AG04449 (cell line): Measurements from ENCODE around the gene OR2F2.

ENCODE experiments used
- CTCF ChIA-PET: fragments of 350-600 bp; formaldehyde crosslinking; extraction: SDS; loops from one replicate; lab custom pipeline; 2021; ENCODE audit warnings: antibody characterized with exemption; lab: Yijun Ruan, JAX
- POLR2A ChIA-PET: fragments of 400-600, 350-600 bp; formaldehyde crosslinking; extraction: SDS; loops from one replicate; lab custom pipeline; 2020; ENCODE audit warnings: antibody characterized with exemption, inconsistent platforms; lab: Yijun Ruan, JAX
- DNase-seq: peaks from one replicate; pipeline ENCODE4 v3.0.0-alpha.2; 2010; ENCODE audit warnings: low read depth, low spot score
- H3K4me3 ChIP-seq: 2 replicates; pipeline ENCODE4 v1.5.1; 2011; ENCODE audit warnings: low read depth, mild to moderate bottlenecking, control low read depth, low read length
- TF ChIP-seq, protein P1 (sequence below): IDR thresholded peaks from one replicate; pipeline ENCODE4 v1.5.1; 2011; ENCODE audit warnings: mild to moderate bottlenecking, moderate library complexity, low read length, control low read depth, inconsistent platforms; ENCODE audit not compliant: insufficient read depth; ENCODE audit errors: missing control alignments

The OR2F2 gene

DNA sequence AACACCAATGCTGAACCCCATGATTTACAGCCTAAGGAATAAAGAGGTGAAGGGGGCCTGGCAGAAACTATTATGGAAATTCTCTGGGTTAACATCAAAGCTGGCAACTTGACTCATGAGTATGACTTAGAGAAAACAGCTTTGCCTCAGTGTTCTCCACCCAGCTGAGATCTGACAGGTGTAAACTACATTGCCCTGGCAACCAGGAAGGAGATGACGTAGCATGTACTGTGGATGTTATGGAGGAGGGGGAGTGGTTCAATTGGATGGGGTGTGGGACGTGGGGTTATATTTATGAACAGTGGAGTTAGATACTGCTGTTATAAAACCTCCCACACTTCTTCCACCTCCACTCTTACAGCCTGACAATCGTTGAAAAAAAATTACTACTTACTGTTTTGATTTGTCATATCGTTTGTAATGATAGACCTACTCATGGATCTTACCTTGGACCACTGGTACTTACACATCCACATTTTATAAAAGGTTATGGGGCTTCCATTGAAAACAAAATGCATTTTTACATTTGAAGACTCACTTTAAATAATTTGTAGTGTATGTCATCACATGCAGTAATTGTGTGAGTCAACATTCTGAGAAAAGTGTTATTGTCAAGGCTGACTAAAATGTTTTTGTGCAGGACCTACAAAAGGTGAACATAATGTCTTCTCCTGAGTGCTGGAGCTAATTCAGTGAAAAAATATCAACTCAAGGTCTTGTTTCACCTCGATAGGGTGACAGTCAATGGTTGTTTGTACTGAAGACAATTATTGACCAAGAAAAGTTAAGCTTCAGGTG, 26.0 kb downstream of the OR2F2 start:
- CTCF ChIA-PET = no interaction called here

DNA sequence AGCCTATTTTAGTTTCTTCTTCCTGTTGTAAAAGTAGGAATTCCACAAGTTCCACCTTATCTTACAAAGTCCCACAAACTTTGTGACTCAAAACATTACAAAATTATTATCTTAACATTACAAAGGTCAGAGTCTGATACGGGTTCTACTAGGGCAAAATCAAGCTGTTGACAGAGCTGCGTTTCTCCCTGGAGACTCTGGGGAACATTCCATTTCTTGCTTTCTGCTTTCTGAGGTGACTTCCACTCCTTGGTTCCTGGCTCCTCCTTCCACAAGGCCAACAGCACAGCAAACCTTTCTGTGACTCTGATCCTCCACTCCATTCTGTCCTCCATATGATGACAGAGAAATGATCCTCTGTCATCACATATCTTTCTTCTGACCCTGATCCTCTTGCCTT, 30.2 kb downstream of the OR2F2 start:
- TF ChIP-seq, protein P1, sequence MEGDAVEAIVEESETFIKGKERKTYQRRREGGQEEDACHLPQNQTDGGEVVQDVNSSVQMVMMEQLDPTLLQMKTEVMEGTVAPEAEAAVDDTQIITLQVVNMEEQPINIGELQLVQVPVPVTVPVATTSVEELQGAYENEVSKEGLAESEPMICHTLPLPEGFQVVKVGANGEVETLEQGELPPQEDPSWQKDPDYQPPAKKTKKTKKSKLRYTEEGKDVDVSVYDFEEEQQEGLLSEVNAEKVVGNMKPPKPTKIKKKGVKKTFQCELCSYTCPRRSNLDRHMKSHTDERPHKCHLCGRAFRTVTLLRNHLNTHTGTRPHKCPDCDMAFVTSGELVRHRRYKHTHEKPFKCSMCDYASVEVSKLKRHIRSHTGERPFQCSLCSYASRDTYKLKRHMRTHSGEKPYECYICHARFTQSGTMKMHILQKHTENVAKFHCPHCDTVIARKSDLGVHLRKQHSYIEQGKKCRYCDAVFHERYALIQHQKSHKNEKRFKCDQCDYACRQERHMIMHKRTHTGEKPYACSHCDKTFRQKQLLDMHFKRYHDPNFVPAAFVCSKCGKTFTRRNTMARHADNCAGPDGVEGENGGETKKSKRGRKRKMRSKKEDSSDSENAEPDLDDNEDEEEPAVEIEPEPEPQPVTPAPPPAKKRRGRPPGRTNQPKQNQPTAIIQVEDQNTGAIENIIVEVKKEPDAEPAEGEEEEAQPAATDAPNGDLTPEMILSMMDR = no peak
- POLR2A ChIA-PET = no interaction called here
- DNase-seq = no peak
- CTCF ChIA-PET = no interaction called here
- H3K4me3 ChIP-seq = no peak overlapping the region

More for the DNA sequence above, 26.0 kb downstream of the OR2F2 start:
- POLR2A ChIA-PET = no interaction called here
- no peak for DNase-seq
- TF ChIP-seq, protein P1 = no peak
- no peak overlapping the region for H3K4me3 ChIP-seq

DNA sequence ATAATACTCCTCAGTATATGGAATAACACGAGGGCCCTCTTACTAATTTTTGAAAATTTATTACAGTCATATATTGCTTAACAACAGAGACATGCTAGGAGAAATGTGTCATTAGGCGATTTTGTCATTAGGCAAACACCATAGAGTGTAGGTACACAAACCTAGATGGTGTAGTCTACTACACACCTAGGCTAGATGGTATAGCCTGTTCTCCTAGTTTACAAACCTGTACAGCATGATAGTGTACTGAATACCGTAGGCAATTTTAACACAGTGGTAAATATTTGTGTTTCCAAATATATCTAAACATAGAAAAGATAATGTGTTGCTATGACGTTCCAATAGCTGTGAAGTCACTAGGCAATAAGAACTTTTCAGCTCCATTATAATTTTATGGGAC, 32.4 kb downstream of the OR2F2 start:
- CTCF ChIA-PET = no interaction called here
- H3K4me3 ChIP-seq = no peak overlapping the region
- POLR2A ChIA-PET = no interaction called here
- TF ChIP-seq, protein P1 = no peak
- DNase-seq = no peak

DNA sequence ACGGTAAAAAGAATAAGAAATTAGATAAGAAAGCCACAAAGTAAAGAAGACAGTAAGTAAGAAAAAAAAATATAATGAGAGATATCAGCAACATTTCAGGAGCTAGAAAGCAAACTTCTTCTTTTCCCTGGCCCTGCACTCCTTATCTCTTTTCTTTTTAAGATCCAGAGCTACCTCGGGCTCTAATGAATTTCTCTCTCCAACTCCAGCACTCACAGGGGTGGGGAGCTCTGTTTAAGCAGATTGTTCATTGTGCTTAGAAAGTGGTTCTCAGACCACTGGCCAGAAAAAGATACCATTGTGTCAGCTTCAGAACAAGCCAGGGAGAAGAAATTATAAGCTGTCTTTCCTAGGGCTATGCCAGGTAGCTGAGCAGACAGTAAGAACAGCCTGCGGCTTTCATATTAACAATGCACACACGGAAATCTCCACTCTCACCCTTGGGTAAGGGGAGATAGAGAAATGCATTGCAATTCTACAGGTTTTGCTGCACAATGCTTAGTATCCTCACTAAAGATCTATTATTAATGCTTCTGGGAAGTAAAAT, 38.9 kb downstream of the OR2F2 start:
- DNase-seq = no peak
- ChIA-PET CTCF (no interaction called here), POLR2A (no interaction called here)
- no peak overlapping the region for H3K4me3 ChIP-seq
- TF ChIP-seq, protein P1 = no peak

DNA sequence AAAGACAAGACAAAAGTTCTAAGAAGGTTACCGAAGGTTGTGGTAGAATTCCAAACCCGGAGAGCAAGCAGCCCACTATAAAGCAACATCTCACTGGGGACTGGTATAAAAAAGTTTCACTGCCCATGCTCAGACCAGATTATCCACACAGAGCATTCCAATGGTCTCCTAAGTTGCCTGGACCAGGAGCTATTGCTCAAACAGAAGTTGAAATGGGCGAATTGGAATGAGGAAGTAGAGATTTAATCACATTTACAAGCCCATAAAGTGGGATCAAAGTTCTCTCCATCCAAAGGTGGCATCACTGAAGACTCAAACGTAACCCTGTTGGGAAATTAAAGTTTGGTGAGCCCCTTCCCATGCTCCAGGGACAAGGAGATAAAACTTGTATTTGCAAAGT, 39.4 kb downstream of the OR2F2 start:
- H3K4me3 ChIP-seq = no peak overlapping the region
- DNase-seq = no peak
- ChIA-PET CTCF (no interaction called here), POLR2A (no interaction called here)
- TF ChIP-seq, protein P1 = no peak

DNA sequence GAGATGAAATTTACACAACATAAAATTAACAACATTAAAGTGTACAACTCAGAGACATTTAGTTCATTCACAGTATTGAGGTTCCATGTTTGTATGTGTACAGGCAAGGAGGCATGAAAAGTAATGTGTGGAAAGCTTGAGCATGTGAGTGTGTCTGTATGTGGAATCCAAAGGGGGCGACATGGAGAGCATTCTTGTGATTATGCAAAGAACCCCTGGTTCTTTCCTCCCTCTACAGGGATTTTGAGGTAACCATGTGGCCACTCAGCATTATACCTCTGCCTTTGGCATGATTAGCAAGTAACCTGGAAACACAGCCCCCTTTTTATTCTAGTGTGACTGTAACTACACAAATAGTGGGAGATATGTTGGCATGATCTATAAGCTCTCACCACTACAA, 40.6 kb downstream of the OR2F2 start:
- ChIA-PET POLR2A (no interaction called here), CTCF (no interaction called here)
- no peak overlapping the region for H3K4me3 ChIP-seq
- no peak for DNase-seq
- TF ChIP-seq, protein P1 = no peak
